HFFc6 (cell line): Measurements from ENCODE around the gene CLEC17A. TPM values are rescaled to one million over a fixed set of nuclear protein-coding genes. Genes with fewer than 3 reads are reported as not detected.
"Not testable (repeated sequence)": the region's sequence is repeated elsewhere in the genome, so short reads cannot be mapped to it uniquely, and the experiment has no call there.

ENCODE experiments used
- DNase-seq: peaks from one replicate; pipeline ENCODE4 v3.0.0-alpha.2; 2018
- H3K27ac Mint-ChIP-seq: 2 replicates; pipeline ENCODE4 v1.8.0; 2020; ENCODE audit warnings: mild to moderate bottlenecking, mixed read lengths
- H3K27me3 Mint-ChIP-seq: 2 replicates; pipeline ENCODE4 v1.8.0; 2021; ENCODE audit warnings: mild to moderate bottlenecking, moderate library complexity, mixed read lengths; ENCODE audit not compliant: insufficient read depth
- H3K36me3 Mint-ChIP-seq: 2 replicates; pipeline ENCODE4 v1.8.0; 2021; ENCODE audit warnings: low read depth, mixed read lengths
- H3K4me1 Mint-ChIP-seq: 2 replicates; pipeline ENCODE4 v1.8.0; 2020; ENCODE audit warnings: low read depth, mixed read lengths
- H3K4me3 Mint-ChIP-seq: 2 replicates; pipeline ENCODE4 v1.8.0; 2020; ENCODE audit warnings: mild to moderate bottlenecking, moderate library complexity, mixed read lengths
- H3K9me3 Mint-ChIP-seq: 2 replicates; pipeline ENCODE4 v1.8.0; 2020; ENCODE audit warnings: mild to moderate bottlenecking, mixed read lengths
- CTCF ChIP-seq: fragments of 200-600 bp; sonication (generic); IDR thresholded peaks from 2 replicates; pipeline ENCODE4 v1.5.0; 2021; ENCODE audit warnings: antibody characterized with exemption, mild to moderate bottlenecking
- total RNA-seq, 6 experiments: library from RNA; stranded (reverse); fragmentation: NEBNext Ultra II Directional; extraction: Animal tissue kit (Norgen Biotek cat#: 25700); gene quantifications; 2 replicates in 1 of 6; 3 replicates in 5 of 6; pipeline ENCODE4 v1.2.3, GENCODE V29; 2021

CLEC17A gene
- total RNA-seq, 6 experiments from 2014 or later: not detected

GRCh38 chr19:14561249-14561648 is 21.6 kb upstream of the CLEC17A start:
- Mint-ChIP-seq H3K9me3 (no peaks in the 10 kb centered on the region), H3K36me3 (no peaks in the 10 kb centered on the region), H3K27me3 (no peaks in the 10 kb centered on the region; the same call in 1 of the 2 replicates), H3K27ac (no peak overlapping the region), H3K4me3 (no peak overlapping the region), H3K4me1 (peaks cover 6% of the 10 kb centered on the region)
- no peak for DNase-seq
- no peak for TF ChIP-seq CTCF

GRCh38 chr19:14561847-14562351 is 21.0 kb upstream of the CLEC17A start:
- no peaks in the 10 kb centered on the region for H3K4me1 Mint-ChIP-seq
- DNase-seq: no peak
- H3K4me3 Mint-ChIP-seq: no peak overlapping the region
- no peak for TF ChIP-seq CTCF
- H3K27me3 Mint-ChIP-seq: no peaks in the 10 kb centered on the region; the same call in 1 of the 2 replicates
- H3K36me3 Mint-ChIP-seq: no peaks in the 10 kb centered on the region
- no peaks in the 10 kb centered on the region for H3K9me3 Mint-ChIP-seq
- no peak overlapping the region for H3K27ac Mint-ChIP-seq

- no peaks in the 10 kb centered on the region for H3K36me3 Mint-ChIP-seq
- no peaks in the 10 kb centered on the region; the same call in 1 of the 2 replicates for H3K27me3 Mint-ChIP-seq
- no peak for TF ChIP-seq CTCF
- no peak overlapping the region for H3K4me3 Mint-ChIP-seq
- no peaks in the 10 kb centered on the region for H3K9me3 Mint-ChIP-seq
- no peak for DNase-seq
- H3K27ac Mint-ChIP-seq: no peak overlapping the region
- no peaks in the 10 kb centered on the region for H3K4me1 Mint-ChIP-seq
Observed at GRCh38 chr19:14562660-14563589, 20.0 kb upstream of the CLEC17A start.

GRCh38 chr19:14563590-14563926 is 19.3 kb upstream of the CLEC17A start:
- H3K36me3 Mint-ChIP-seq: no peaks in the 10 kb centered on the region
- DNase-seq: no peak
- H3K27ac Mint-ChIP-seq: no peak overlapping the region
- H3K4me1 Mint-ChIP-seq: no peaks in the 10 kb centered on the region
- no peak for TF ChIP-seq CTCF
- H3K9me3 Mint-ChIP-seq: no peaks in the 10 kb centered on the region
- H3K4me3 Mint-ChIP-seq: no peak overlapping the region
- no peaks in the 10 kb centered on the region; the same call in 1 of the 2 replicates for H3K27me3 Mint-ChIP-seq

- DNase-seq: no peak
- no peaks in the 10 kb centered on the region for H3K36me3 Mint-ChIP-seq
- no peak for TF ChIP-seq CTCF
- no peaks in the 10 kb centered on the region; the same call in 1 of the 2 replicates for H3K27me3 Mint-ChIP-seq
- H3K4me3 Mint-ChIP-seq: no peak overlapping the region
- no peaks in the 10 kb centered on the region for H3K9me3 Mint-ChIP-seq
- no peak overlapping the region for H3K27ac Mint-ChIP-seq
- no peaks in the 10 kb centered on the region for H3K4me1 Mint-ChIP-seq
Observed at GRCh38 chr19:14563989-14564651, 18.8 kb upstream of the CLEC17A start.

GRCh38 chr19:14564652-14565297 is 18.1 kb upstream of the CLEC17A start:
- H3K9me3 Mint-ChIP-seq, H3K27me3 Mint-ChIP-seq, H3K4me1 Mint-ChIP-seq, H3K36me3 Mint-ChIP-seq, DNase-seq, H3K4me3 Mint-ChIP-seq, H3K27ac Mint-ChIP-seq: not testable (repeated sequence)
